ENCODE data around the gene UBE2E1. TPM values are rescaled to one million over a fixed set of nuclear protein-coding genes. Genes with fewer than 3 reads are reported as not detected.

The UBE2E1 gene
- total and polyA plus RNA-seq, 10 donors, result 62.6 to 106 (median 91.2) TPM

- Histone ChIP-seq H3K27me3 (replicated peaks in 1 of 7) (no peaks in the 10 kb centered on the region), H3K27ac (no peak overlapping the region), H3K36me3 (no peaks in the 10 kb centered on the region), H3K4me1 (peaks cover 6 to 35% (median 21%) of the 10 kb centered on the region in 6 donors), H3K9me3 (no peaks in the 10 kb centered on the region), H3K4me3 (no peak overlapping the region)
- DNase-seq, result no peak
- TF ChIP-seq POLR2A (IDR thresholded peaks at IDR 0.05) (no peak), POLR2AphosphoS5 (IDR thresholded peaks at IDR 0.05) (no peak)
- TF ChIP-seq, protein P1, sequence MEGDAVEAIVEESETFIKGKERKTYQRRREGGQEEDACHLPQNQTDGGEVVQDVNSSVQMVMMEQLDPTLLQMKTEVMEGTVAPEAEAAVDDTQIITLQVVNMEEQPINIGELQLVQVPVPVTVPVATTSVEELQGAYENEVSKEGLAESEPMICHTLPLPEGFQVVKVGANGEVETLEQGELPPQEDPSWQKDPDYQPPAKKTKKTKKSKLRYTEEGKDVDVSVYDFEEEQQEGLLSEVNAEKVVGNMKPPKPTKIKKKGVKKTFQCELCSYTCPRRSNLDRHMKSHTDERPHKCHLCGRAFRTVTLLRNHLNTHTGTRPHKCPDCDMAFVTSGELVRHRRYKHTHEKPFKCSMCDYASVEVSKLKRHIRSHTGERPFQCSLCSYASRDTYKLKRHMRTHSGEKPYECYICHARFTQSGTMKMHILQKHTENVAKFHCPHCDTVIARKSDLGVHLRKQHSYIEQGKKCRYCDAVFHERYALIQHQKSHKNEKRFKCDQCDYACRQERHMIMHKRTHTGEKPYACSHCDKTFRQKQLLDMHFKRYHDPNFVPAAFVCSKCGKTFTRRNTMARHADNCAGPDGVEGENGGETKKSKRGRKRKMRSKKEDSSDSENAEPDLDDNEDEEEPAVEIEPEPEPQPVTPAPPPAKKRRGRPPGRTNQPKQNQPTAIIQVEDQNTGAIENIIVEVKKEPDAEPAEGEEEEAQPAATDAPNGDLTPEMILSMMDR (IDR thresholded peaks at IDR 0.05 in 8 of 11, conservative IDR thresholded peaks at IDR 0.05 in 3 of 11), result no peak
- intact Hi-C loops (cut with DNase I; ENCODE audit: low total_unique reads), result no loop called here
- WGBS, 5 donors, result 87 to 97% (median 93%) methylated on average over 3 of the region's 3 CpGs
Observed at GRCh38 chr3:23760325-23760724, 45.4 kb upstream of the UBE2E1 start.

- no peaks in the 10 kb centered on the region for H3K36me3 ChIP-seq
- no peaks in the 10 kb centered on the region for H3K9me3 ChIP-seq
- H3K4me3 ChIP-seq, result no peak overlapping the region
- peaks cover 6 to 35% (median 21%) of the 10 kb centered on the region in 6 donors for H3K4me1 ChIP-seq
- TF ChIP-seq POLR2AphosphoS5 (IDR thresholded peaks at IDR 0.05), result no peak
- TF ChIP-seq, protein P1 (IDR thresholded peaks at IDR 0.05 in 8 of 11, conservative IDR thresholded peaks at IDR 0.05 in 3 of 11), result no peak
- no peak for TF ChIP-seq POLR2A (IDR thresholded peaks at IDR 0.05)
- DNase-seq, result no peak
- 33 to 48% (median 43%) methylated on average over 6 to 7 of the region's 7 CpGs for WGBS, 5 donors
- intact Hi-C loops (cut with DNase I; ENCODE audit: low total_unique reads), result no loop called here
- no peaks in the 10 kb centered on the region for H3K27me3 ChIP-seq (replicated peaks in 1 of 7)
- no peak overlapping the region for H3K27ac ChIP-seq
Observed at GRCh38 chr3:23760871-23761373, 44.8 kb upstream of the UBE2E1 start.

DNA sequence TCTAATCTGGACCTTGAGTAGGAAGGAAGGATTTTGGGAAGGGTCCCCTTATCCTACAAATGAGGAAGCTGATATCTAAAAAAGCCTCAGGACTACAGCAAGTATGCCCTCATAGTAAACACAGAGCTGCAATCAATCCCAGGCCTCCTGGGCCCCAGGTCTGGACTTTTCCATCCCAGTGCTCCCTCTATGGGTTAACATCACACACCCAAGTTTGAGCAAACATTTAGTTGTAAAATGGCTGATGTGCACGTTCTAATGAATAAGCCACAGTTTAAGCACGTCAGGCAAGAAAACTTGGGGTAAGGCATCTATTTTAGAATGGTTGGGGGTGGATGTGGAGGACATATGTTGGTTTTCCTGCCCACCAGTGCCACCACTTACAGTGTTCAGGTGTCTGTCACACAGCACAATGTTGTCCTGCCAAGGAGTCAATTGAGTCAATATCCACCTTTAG is 44.3 kb upstream of the UBE2E1 start:
- TF ChIP-seq, protein P1 (IDR thresholded peaks at IDR 0.05 in 8 of 11, conservative IDR thresholded peaks at IDR 0.05 in 3 of 11), result peak in 2 of 11 experiments; percentile 7 to 17
- TF ChIP-seq POLR2AphosphoS5 (IDR thresholded peaks at IDR 0.05), result no peak
- H3K4me1 ChIP-seq, result peaks cover 6 to 35% (median 21%) of the 10 kb centered on the region in 6 donors

GRCh38 chr3:23762214-23762613 is 43.5 kb upstream of the UBE2E1 start:
- Histone ChIP-seq H3K9me3 (no peaks in the 10 kb centered on the region), H3K27ac (peak overlapping the region in 1 of 8 donors; percentile 38), H3K4me3 (peak overlapping the region in 2 of 8 donors; percentile 34 to 52), H3K4me1 (peaks cover 6 to 35% (median 21%) of the 10 kb centered on the region in 6 donors), H3K36me3 (no peaks in the 10 kb centered on the region), H3K27me3 (replicated peaks in 1 of 7) (no peaks in the 10 kb centered on the region)
- intact Hi-C loops (cut with DNase I; ENCODE audit: low total_unique reads), result no loop called here
- no peak for TF ChIP-seq POLR2A (IDR thresholded peaks at IDR 0.05)
- TF ChIP-seq, protein P1 (IDR thresholded peaks at IDR 0.05 in 8 of 11, conservative IDR thresholded peaks at IDR 0.05 in 3 of 11), result no peak
- no peak for TF ChIP-seq POLR2AphosphoS5 (IDR thresholded peaks at IDR 0.05)
- WGBS, 5 donors, result 65 to 77% (median 74%) methylated on average over 7 of the region's 7 CpGs
- DNase-seq, result no peak

More for the DNA sequence above, 44.3 kb upstream of the UBE2E1 start:
- Histone ChIP-seq H3K4me3 (no peak overlapping the region), H3K9me3 (no peaks in the 10 kb centered on the region), H3K27ac (no peak overlapping the region), H3K36me3 (no peaks in the 10 kb centered on the region), H3K27me3 (replicated peaks in 1 of 7) (no peaks in the 10 kb centered on the region)
- intact Hi-C loops (cut with DNase I; ENCODE audit: low total_unique reads), result no loop called here
- 55 to 73% (median 64%) methylated on average over 2 of the region's 2 CpGs for WGBS, 5 donors
- no peak for DNase-seq
